ENCODE results near the gene SLC22A17. TPM values are rescaled to one million over a fixed set of nuclear protein-coding genes. Genes with fewer than 3 reads are reported as not detected.

The SLC22A17 gene
- total RNA-seq, 1 experiment from 2014 or later, result 5.9 TPM

DNA sequence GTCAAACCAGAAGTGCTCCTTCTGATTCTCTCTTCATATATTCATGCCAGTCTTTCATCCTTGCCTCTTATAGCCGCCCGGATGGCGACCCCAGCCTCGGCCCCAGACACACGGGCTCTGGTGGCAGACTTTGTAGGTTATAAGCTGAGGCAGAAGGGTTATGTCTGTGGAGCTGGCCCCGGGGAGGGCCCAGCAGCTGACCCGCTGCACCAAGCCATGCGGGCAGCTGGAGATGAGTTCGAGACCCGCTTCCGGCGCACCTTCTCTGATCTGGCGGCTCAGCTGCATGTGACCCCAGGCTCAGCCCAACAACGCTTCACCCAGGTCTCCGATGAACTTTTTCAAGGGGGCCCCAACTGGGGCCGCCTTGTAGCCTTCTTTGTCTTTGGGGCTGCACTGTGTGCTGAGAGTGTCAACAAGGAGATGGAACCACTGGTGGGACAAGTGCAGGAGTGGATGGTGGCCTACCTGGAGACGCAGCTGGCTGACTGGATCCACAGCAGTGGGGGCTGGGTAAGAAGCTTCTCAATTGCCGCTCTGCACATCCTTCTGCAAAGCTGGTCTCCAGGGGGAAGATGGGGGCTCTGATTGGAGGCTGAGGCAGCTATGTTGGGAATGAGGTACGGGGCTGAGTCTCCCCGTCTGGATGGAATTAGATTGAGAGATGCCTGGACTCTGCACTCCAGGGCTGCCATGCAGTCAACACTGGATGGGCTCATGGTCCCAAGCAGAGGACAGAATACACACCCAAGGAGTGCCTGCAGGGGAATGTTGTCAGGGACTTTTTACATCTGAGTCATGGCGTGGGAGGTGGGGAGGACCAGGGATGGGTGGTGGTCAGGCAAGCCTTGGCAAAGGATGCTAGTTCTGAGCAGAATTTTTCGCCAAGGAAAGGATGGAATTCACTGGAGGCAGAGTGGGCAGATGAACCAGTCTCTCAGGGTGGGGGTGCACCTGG, 44.7 kb downstream of the SLC22A17 start:
- CTCF ChIA-PET, result interaction anchor here (2.4 kb wide), 1 partner anchor 13 kb away, joined by 15 read pairs; the partner anchor contains the start of gene PABPN1
- ATAC-seq (no peak), DNase-seq (ENCODE audit: low read depth, low spot score) (no peak)
- no peaks in the 10 kb centered on the region for H3K9me3 ChIP-seq (ENCODE audit: control insufficient read depth in 1 of 2, insufficient read depth in 1 of 2, low read depth in 1 of 2, low read length in 2 of 2)
- no peak overlapping the region for H2AFZ ChIP-seq (ENCODE audit: low read depth, low read length, poor library complexity, severe bottlenecking)
- TF ChIP-seq EZH2phosphoT487 (IDR thresholded peaks at IDR 0.05; ENCODE audit: borderline replicate concordance) (no peak), CBX3 (IDR thresholded peaks at IDR 0.05; ENCODE audit: low read depth) (no peak), SIN3A (IDR thresholded peaks at IDR 0.05; ENCODE audit: low read depth) (no peak), EZH2 (IDR thresholded peaks at IDR 0.05) (no peak), ATF3 (IDR thresholded peaks at IDR 0.05) (no peak), YY1 (IDR thresholded peaks at IDR 0.05; ENCODE audit: extremely low read depth, insufficient replicate concordance, low read depth, low read length) (no peak), EGR1 (IDR thresholded peaks at IDR 0.05; ENCODE audit: low read depth) (no peak), FOSL1 (IDR thresholded peaks at IDR 0.05; ENCODE audit: low read depth) (no peak), MAX (IDR thresholded peaks at IDR 0.05) (no peak), SP1 (IDR thresholded peaks at IDR 0.05; ENCODE audit: low read depth) (no peak), TCF7L2 (IDR thresholded peaks at IDR 0.05; ENCODE audit: borderline replicate concordance, extremely low read depth, insufficient read depth, insufficient read length) (no peak), POLR2A (IDR thresholded peaks at IDR 0.05; ENCODE audit: borderline replicate concordance, extremely low read depth, insufficient read depth, insufficient read length) (no peak), ZNF274 (IDR thresholded peaks at IDR 0.05; ENCODE audit: low read depth, low read length) (no peak), RAD21 (IDR thresholded peaks at IDR 0.05; ENCODE audit: low read depth) (no peak), ELF1 (IDR thresholded peaks at IDR 0.05; ENCODE audit: borderline replicate concordance, low read depth) (no peak), POLR2AphosphoS5 (IDR thresholded peaks at IDR 0.05; ENCODE audit: low read depth, low read length) (no peak)
- TF ChIP-seq, protein P1, sequence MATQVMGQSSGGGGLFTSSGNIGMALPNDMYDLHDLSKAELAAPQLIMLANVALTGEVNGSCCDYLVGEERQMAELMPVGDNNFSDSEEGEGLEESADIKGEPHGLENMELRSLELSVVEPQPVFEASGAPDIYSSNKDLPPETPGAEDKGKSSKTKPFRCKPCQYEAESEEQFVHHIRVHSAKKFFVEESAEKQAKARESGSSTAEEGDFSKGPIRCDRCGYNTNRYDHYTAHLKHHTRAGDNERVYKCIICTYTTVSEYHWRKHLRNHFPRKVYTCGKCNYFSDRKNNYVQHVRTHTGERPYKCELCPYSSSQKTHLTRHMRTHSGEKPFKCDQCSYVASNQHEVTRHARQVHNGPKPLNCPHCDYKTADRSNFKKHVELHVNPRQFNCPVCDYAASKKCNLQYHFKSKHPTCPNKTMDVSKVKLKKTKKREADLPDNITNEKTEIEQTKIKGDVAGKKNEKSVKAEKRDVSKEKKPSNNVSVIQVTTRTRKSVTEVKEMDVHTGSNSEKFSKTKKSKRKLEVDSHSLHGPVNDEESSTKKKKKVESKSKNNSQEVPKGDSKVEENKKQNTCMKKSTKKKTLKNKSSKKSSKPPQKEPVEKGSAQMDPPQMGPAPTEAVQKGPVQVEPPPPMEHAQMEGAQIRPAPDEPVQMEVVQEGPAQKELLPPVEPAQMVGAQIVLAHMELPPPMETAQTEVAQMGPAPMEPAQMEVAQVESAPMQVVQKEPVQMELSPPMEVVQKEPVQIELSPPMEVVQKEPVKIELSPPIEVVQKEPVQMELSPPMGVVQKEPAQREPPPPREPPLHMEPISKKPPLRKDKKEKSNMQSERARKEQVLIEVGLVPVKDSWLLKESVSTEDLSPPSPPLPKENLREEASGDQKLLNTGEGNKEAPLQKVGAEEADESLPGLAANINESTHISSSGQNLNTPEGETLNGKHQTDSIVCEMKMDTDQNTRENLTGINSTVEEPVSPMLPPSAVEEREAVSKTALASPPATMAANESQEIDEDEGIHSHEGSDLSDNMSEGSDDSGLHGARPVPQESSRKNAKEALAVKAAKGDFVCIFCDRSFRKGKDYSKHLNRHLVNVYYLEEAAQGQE (IDR thresholded peaks at IDR 0.05; ENCODE audit: low read depth), result no peak
- TF ChIP-seq, protein P2, sequence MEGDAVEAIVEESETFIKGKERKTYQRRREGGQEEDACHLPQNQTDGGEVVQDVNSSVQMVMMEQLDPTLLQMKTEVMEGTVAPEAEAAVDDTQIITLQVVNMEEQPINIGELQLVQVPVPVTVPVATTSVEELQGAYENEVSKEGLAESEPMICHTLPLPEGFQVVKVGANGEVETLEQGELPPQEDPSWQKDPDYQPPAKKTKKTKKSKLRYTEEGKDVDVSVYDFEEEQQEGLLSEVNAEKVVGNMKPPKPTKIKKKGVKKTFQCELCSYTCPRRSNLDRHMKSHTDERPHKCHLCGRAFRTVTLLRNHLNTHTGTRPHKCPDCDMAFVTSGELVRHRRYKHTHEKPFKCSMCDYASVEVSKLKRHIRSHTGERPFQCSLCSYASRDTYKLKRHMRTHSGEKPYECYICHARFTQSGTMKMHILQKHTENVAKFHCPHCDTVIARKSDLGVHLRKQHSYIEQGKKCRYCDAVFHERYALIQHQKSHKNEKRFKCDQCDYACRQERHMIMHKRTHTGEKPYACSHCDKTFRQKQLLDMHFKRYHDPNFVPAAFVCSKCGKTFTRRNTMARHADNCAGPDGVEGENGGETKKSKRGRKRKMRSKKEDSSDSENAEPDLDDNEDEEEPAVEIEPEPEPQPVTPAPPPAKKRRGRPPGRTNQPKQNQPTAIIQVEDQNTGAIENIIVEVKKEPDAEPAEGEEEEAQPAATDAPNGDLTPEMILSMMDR (IDR thresholded peaks at IDR 0.05 in 2 of 3, conservative IDR thresholded peaks at IDR 0.05 in 1 of 3; ENCODE audit: borderline replicate concordance in 1 of 3, insufficient read depth in 1 of 3, low read depth in 2 of 3, low read length in 2 of 3), result no peak
- peaks cover 54% of the 10 kb centered on the region for H3K79me2 ChIP-seq (ENCODE audit: insufficient read depth, low read length)
- no peaks in the 10 kb centered on the region for H3K27me3 ChIP-seq (ENCODE audit: insufficient read depth, low read length)
- peak overlapping the region; percentile 92 for H3K4me2 ChIP-seq (ENCODE audit: low read length)
- H3K4me1 ChIP-seq (ENCODE audit: control insufficient read depth in 1 of 2, insufficient read depth in 2 of 2, low read length in 2 of 2), result peaks cover 19 to 27% of the 10 kb centered on the region in 2 experiments
- intact Hi-C loops (cut with micrococcal nuclease), result loop anchor here (10.0 kb wide), 1 partner anchor 323 kb away; the partner anchor contains the start of gene AJUBA
- no TSS peak for BruUV-seq (replicated peaks)
- H3K9ac ChIP-seq (ENCODE audit: low read length), result peak overlapping the region; percentile 81
- no peaks in the 10 kb centered on the region for H4K20me1 ChIP-seq (ENCODE audit: insufficient read depth)
- H3K4me3 ChIP-seq (replicated peaks in 1 of 2; ENCODE audit: low read depth in 1 of 2, low read length in 2 of 2), result peak overlapping the region; percentile 76 to 99
- RAD21 ChIA-PET (ENCODE audit: low non-redundant PET in 1 of 2, low total read pairs in 2 of 2, uncharacterized antibody in 2 of 2, unreplicated experiment in 2 of 2), result no interaction called here
- peak overlapping the region; percentile 79 for H3K27ac ChIP-seq (ENCODE audit: low read depth, low read length)
- peaks cover 30 to 39% of the 10 kb centered on the region in 2 experiments for H3K36me3 ChIP-seq (ENCODE audit: control insufficient read depth in 1 of 2, insufficient read depth in 2 of 2, low read length in 2 of 2)
- no peaks in the 10 kb centered on the region for H3K9me2 ChIP-seq (ENCODE audit: insufficient read depth)
- POLR2A ChIA-PET, result no interaction called here
